ENCODE results near the gene FEM1C. TPM values are rescaled to one million over a fixed set of nuclear protein-coding genes. Genes with fewer than 3 reads are reported as not detected.

Gene FEM1C
- polyA plus RNA-seq, 3 donors: 22.4 to 23.8 (median 23.1) TPM

DNA sequence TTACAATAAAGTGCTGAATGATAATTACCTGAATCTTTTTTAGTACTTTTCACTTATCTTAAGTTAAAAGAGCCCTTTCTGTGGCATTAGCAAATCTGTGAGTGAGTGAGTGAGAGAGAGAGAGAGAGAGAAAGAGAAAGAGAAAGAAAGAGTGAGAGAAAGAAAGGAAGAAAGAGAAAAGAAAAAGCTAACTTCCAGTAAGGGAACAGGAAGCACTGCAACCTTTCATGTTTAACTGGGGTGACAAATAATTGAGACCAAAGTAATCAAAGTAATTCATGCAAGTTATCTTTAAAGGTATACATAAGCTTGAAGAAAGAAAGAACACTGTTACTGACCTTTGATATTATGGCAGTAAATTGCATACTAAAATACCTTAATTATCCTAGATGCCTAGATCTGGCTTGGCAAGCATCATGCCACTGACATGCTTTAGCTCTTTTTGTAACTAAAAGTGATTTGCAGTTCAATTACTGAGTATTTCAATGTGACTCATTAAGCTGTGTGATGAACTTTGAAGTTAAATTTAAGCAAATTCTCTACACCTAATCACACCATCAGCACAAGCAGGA lies 21.7 kb downstream of the FEM1C start:
- DNase-seq (ENCODE audit: low read depth in 3 of 3, low spot score in 2 of 3): no peak

DNA sequence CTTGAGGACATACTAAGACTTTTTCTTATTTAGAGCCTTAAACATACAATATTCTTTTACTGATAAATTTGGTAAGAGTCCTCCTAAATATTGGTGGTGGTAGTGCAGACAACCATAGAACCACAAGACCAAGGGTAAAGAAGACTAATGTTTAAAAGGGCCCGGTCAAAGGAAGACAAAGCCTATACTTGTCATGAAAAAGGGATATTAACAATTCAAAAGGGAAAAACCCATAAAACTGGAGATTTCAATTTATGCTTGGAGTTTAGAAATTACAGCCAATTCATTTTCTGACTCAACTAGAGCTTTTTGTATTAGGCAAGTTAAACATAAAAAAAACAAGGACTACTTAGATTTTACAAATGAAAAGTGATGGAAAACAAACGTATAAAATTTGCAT lies 24.4 kb downstream of the FEM1C start:
- DNase-seq (ENCODE audit: low read depth in 3 of 3, low spot score in 2 of 3): no peak

DNA sequence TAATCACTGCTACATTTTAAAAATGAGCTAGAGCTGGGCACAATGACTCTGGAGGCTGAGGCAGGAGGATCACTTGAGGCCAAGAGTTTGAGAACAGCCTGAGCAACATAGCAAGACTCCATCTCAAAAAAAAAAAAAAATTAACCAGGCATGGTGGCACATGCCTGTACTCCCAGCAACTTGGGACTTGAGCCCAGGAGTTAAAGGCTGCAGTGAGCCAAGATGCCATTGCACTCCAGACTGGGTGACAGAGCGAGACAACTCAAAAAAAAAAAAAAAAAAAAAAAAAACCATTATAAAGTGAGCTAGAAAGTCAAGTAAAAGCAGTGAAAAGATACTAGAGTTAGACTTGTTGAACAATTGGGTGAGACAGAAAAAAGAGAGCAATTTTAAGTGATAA lies 28.2 kb downstream of the FEM1C start:
- DNase-seq (ENCODE audit: low read depth in 3 of 3, low spot score in 2 of 3): no peak

DNA sequence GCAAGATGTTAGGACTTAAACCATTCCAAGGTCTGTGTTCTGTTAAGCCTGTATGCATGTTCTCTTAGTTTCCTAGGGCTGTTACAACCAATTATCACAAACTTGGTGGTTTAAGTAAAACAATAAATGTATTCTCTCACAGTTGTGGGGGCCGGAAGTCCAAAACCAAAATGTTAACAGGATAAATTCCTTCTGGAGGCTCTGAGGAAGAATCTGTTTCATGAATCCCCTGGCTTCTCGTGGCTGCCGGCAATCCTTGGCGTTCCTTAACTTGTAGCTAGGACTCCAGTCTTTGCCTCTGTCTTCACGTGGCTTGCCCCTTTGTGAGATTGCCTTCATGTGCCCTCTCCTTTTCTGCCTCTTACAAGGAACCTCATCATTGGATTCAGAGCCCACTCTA lies 30.4 kb downstream of the FEM1C start:
- no peak for DNase-seq (ENCODE audit: low read depth in 3 of 3, low spot score in 2 of 3)

DNA sequence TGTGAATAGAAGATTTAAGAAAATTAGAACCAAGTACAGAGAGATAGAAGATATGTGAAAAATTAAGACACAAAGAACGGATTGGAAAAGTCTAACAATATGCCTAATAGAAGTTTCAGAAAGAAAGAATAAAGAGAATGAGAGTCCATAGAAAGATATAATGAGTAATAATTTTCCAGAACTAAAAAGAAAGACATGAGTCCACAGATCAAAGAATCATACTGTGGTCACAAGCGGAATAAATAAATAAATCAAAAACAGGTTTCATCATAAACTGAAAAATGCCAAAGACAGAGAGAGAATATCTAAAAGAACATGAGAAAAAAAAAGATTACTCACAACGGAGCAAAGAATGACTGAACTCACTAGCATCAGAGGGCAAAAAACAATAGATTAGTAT lies 32.9 kb downstream of the FEM1C start:
- no peak for DNase-seq (ENCODE audit: low read depth in 3 of 3, low spot score in 2 of 3)

DNA sequence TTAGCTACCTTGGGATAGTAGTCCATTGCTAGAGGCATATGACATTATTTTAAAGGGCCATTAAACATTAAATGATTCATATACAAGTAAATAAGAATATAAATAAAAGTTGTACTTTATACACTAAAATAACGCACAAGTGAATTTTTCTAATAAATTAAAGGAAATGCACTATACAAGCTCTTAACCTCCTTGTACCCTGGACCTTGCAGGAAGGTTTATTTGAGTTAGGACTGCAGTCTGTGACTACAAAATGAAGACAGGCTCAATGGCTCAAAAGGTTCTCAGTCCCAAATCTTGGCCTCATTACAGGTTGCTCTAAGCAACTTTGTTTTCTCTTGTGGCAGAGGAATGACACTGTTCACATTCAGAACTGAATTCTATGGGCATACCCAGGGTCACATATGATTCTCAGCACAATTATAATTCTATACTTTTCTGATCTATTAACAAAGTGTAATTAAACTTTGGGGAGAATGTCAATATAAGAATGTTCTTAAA lies 34.4 kb downstream of the FEM1C start:
- no peak for DNase-seq (ENCODE audit: low read depth in 3 of 3, low spot score in 2 of 3)

DNA sequence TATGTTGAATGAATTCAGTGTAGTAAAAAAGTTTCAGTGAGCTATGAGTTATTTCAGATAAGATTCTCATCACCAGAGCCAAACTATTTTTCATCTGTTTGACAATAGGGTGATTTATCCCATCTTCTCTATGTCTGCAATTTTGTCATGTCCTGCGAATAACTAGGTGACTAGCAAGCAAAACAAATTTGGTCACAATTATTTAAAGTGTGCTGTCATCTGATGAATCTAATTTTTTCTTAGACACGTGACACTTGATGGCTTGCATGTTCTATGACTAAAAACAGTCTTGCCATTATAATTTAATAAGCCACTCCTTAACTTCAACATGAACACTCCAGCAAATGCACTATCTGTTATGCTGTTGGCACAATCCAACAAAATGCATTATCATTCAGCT lies 35.0 kb downstream of the FEM1C start:
- DNase-seq (ENCODE audit: low read depth in 3 of 3, low spot score in 2 of 3): no peak

DNA sequence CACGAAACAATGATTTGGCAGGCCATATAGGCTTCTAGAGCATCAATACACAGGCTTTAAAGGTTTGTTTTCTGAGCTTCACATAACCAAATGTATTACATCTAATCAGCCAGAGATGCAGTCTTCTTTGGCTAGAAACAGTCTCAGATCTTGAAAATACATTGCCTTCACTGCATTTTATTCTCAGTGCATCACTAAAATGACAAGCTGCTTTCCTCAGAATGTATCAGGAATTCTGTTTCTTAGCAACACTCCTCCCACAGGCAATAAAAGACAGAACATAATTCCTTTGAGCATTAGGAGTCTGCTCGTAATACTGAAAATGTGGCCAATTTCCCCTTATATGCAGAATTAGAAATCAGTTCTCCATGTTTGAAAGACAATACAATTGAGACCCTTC lies 36.9 kb downstream of the FEM1C start:
- DNase-seq (ENCODE audit: low read depth in 3 of 3, low spot score in 2 of 3): peak in 2 of 3 donors; percentile 13 to 26

DNA sequence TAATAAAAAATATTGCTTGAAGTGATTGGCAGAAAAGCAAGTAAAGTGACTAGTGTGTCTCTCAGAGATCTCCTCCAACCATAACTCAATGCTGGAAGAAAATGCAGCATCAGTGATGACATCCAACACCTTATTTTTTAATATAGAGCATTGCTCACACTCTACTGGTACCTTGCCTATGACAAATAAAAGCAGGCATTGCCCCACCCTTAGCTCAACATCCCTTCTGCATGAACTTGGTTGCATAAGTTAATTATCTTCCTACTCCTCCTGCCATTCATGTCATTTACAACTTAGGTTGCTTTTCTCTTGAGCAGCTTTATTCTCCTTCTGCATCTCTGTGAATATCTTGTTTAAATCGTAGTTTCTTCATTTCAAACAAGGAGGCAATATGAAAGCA lies 41.2 kb downstream of the FEM1C start:
- no peak for DNase-seq (ENCODE audit: low read depth in 3 of 3, low spot score in 2 of 3)

DNA sequence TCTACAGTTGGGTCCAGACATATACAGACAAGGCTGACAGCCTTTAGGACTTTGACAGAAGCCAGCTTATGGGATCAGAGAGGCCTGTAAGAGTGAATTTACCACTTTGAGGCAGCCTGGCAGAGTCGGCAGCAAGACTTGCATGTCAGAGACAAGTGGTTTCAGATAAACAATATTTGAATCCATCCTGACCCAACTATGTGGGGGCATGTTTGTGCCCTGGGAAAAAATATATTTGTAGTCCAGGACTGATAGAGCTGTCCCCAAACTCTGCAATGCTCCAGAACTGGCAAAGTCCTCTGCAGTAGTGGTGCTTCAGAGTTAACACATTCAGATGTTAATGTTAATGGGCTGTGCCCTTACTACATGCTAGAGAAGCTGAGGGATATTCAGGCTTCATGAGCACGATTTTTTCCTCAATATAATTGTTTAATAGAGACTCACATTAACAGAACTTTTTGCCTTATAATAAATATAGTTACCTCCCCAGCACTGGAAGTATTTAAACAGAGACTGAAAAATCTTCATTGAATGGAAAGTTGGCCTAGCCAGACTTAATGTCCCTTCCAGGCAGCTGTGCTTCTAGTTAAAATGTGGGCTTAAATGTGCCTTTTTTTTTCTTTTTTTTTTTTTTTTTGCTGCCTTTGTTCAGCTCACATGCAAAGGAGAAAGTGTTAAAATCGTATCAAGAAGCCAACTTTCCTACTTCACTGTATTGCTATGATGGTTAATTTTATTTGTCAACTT lies 42.9 kb downstream of the FEM1C start:
- no peak for DNase-seq (ENCODE audit: low read depth in 3 of 3, low spot score in 2 of 3)

DNA sequence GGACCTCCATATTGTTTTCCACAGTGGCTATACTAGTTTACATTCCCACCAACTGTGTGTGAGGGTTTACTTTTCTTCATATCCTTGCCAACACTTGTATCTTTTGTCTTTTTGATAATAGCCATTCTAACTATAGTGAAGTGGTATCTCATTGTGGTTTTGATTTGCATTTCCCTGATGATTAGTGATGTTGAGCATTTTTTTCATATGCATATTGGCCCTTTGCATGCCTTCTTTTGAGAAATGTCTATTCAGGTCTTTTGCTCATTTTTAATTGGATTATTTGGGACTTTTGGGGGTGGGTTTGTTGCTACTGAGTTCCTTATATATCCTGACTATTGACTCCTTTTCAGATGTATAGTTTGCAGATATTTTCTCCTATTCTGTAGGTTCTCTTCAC lies 44.4 kb downstream of the FEM1C start:
- no peak for DNase-seq (ENCODE audit: low read depth in 3 of 3, low spot score in 2 of 3)

DNA sequence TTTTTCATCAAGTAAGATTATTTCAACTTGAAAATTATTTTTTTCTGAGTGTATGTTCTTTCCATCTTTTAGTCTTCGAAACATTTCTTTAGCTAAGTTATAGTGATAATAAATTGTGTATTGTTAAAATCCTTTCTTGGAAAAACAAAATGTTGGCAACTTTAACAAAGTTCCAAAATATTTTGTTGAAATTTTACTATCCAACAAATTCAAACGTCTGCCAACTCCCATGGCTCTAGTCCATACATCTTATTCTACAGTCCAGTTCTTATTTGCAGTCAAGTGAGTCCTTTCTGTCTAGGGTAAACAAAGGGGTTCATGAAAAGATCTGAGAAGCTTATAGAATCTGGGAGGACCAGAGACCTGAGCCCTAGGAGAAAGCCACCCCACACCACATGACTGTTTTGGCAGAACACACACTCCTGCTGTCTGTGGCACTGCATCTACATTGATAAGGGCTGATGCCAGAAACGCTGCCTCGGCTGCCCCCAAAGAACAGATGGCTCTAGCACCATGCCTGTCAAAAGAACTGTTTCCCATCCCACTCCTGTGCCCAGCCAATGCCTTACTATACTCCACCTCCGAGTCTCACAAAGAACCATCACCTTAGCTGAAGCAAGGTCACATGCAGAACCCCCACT lies 47.5 kb downstream of the FEM1C start:
- no peak for DNase-seq (ENCODE audit: low read depth in 3 of 3, low spot score in 2 of 3)

DNA sequence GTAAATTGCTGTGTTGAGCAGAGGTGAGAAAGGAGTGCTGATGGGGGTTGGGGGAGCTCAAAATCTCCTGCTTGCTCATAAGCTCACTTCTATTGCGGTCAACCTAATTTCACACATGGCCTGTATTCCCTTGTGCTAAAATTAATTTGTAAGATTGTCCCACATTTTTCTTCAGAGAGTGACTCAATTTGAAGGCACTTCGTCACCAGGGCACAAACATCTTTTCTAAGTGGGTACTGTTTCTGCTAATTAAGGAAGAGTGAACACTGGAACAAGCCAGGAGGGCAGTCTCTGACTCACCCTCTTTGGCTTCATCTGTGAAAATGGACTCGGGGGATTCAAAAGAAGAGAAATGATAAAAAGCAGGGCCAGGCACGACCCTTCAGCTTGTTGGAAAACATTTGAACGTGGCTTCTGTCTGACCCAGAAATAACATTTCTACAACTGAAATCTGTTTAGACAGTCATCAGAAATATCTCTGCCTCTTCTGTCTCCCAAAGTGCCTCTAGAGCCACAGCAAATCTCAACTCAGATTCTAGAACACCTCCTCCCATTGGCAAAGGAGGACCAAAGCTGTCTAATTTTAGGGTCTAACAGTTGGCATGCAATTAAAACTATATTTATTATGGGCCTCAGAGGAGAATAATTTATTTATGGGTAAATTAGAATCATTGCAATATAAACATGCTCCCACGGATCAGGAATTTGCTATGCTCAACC lies 49.8 kb downstream of the FEM1C start:
- no peak for DNase-seq (ENCODE audit: low read depth in 3 of 3, low spot score in 2 of 3)

DNA sequence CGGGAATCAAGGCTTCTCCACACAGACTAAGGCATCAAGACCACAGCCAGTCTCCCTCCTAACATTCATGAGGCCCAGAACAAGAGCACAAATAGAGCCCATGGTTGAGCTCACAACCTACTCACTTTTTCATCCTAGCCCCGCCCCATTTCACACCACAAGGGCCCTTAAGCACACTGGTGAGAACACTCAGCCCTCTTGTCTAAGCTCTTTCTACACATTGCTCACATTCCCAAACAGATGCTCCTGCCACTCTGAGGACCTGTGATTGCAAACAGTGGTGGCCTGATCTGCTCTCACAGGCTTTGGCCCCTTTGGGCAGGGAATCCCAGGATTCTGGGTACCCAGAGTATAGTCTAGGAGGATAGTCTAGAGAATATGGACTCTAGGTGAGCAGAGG lies 54.0 kb downstream of the FEM1C start:
- no peak for DNase-seq (ENCODE audit: low read depth in 3 of 3, low spot score in 2 of 3)

DNA sequence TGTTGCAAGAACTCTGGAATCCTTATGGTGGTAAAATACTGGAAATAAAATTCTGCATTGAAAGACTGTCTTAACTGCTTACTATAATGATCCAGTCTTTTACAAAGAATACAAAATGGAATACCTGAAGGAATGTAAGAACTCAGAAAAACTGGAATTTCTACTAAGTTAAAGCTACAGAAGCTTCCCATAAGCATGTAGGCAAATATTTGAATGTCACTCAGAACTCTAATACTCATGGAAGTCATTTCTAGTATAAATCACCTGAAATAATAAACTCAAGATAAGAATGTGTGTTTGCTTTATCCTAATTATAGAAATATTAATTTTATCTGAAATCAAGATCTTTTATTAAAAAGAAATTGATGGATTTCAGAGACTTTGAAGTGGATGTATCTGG lies 54.8 kb downstream of the FEM1C start:
- DNase-seq (ENCODE audit: low read depth in 3 of 3, low spot score in 2 of 3): no peak

DNA sequence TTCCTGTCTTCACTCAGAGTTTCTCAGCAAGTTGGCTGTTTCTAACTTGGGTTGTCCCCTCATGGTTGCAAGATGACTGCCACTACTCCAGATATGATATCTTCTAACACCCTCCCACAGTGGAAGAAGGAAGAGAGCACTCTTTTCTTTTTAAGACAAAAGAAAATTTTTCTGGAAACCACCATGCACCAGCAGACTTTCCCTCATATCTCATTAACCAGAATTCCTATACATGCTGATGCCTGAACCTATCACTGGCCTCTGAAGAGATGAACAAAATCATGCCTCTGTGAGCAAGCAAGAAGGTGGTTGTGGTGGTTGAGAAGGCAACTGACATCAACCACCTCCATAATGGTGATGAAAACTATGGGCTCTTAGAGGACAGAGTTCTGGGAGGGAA lies 56.8 kb downstream of the FEM1C start:
- no peak for DNase-seq (ENCODE audit: low read depth in 3 of 3, low spot score in 2 of 3)

DNA sequence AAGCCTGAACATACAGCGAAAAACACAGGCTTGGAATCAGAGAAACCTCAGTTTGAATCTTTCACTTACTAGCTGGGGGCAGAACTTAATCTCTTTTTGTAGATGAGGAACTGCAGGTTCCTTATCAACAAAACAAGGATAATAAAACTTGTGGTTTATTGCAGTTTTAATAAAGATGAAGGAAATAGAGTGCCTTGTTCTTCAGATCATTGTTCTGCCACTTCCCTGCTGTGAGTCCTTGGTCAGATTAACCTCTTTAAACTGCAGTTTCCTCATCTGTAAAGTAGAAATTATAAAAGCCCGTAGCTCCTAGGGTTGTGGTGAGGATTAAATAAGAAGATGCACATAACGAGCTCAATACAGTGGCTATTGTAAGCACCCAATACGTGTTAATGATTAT lies 57.4 kb downstream of the FEM1C start:
- DNase-seq (ENCODE audit: low read depth in 3 of 3, low spot score in 2 of 3): no peak

DNA sequence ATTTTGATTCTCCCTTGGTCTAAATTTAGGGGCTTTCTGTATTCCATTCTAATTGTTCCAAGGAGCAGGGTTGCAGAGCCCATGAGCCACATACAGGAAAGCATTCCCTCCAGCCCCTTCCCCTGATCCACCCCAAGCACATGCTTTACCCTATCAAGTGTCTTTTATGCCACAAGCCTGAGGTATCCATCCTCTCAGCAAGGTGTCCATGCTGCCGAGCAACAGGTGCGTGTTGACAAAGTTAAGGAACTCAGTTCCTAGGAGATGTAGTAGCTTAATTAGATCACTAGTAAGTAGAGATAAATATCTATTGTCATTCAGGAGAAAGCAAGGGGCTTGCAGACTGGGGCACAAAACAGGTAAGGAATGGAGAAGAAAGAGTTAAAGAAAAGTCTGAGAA lies 57.8 kb downstream of the FEM1C start:
- DNase-seq (ENCODE audit: low read depth in 3 of 3, low spot score in 2 of 3): no peak

DNA sequence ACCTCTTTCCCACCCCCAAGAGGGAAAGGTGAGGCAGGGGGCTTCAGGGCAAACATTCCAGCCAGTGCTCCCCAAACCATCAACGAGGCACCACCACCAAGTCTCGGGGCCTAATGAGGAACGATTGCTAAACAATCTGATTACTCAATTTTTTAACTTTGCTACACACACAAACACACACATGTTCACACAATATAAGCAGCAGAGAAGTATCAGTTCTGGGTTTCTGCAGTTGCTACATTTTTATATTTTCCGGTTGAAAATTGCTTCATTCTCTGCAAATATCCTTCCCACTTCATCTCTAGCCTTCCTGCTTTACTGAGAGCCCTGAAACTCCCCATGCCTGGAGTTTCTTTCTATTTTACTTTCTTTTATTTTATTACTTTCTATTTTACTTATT lies 60.2 kb downstream of the FEM1C start:
- DNase-seq (ENCODE audit: low read depth in 3 of 3, low spot score in 2 of 3): no peak

DNA sequence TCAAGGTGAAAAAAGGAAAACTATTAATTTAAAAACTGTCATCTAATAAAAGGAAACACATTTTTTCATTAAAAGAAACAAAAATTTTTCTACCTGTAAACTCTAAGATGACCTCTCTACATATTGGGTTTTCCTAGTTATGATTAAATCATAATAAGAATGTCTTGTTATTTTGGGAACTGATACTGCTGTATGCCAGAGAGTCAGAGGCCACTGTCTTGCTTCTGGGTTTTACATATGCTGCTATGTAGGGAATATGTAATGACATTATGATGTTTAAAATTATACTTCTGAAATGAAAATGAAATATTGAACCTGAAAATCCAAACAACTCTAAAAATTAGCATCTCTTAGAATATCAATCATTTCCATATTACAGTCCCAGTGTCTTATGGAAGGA lies 63.7 kb downstream of the FEM1C start:
- no peak for DNase-seq (ENCODE audit: low read depth in 3 of 3, low spot score in 2 of 3)

DNA sequence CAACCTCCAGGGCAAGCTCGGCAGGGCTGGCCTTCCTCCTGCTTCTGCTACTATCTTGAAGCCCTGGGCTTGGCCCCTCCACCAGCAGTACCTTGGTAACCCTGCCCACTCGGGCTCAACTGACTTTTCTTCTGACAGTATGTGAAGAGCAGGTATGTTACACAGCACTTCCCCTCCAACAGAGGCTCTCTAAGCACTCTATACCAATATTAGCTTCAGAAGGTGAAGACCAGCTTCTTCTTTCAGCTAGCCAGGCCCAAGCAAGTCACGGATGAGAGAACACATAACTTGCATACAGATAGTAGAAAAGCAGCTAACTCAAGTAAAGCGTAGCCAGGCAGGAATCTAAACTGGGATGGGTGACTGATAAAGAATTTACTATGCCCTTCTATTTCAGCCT lies 64.3 kb downstream of the FEM1C start:
- DNase-seq (ENCODE audit: low read depth in 3 of 3, low spot score in 2 of 3): no peak

Data from right renal cortex interstitium (tissue), 3 donors.